ENCODE data around the gene LMO1. TPM values are rescaled to one million over a fixed set of nuclear protein-coding genes. Genes with fewer than 3 reads are reported as not detected.

Gene LMO1
- total RNA-seq, 1 experiment from 2014 or later: 1.7 TPM

- no peak for DNase-seq (ENCODE audit: low spot score)
Measured at GRCh38 chr11:8205566-8205965, 58.1 kb downstream of the LMO1 start.

- DNase-seq (ENCODE audit: low spot score): no peak
Measured at GRCh38 chr11:8204596-8204995, 59.1 kb downstream of the LMO1 start.

DNA sequence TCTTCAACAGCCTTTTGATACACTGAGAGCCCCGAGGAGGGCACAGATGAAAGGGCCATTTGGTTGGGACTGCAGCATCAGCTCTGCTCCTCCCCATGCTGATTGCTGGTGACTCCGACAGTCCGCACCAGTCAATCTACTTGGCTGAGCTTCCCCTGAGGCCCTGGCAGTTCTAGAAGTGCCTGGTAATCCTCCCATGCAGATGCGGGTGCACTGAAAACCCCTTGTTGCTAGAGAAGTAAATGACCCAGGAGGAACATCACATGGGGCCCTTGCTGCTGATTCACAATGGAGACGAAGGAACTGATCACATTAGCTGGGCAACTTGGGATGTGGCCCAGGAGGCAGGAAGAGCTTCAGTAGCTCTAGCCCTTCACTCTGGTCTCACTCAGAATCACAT is 59.7 kb downstream of the LMO1 start:
- no peak for DNase-seq (ENCODE audit: low spot score)

- DNase-seq (ENCODE audit: low spot score): no peak
Measured at GRCh38 chr11:8203414-8203715, 60.3 kb downstream of the LMO1 start.

- no peak for DNase-seq (ENCODE audit: low spot score)
Measured at GRCh38 chr11:8202516-8203413, 60.9 kb downstream of the LMO1 start.

DNA sequence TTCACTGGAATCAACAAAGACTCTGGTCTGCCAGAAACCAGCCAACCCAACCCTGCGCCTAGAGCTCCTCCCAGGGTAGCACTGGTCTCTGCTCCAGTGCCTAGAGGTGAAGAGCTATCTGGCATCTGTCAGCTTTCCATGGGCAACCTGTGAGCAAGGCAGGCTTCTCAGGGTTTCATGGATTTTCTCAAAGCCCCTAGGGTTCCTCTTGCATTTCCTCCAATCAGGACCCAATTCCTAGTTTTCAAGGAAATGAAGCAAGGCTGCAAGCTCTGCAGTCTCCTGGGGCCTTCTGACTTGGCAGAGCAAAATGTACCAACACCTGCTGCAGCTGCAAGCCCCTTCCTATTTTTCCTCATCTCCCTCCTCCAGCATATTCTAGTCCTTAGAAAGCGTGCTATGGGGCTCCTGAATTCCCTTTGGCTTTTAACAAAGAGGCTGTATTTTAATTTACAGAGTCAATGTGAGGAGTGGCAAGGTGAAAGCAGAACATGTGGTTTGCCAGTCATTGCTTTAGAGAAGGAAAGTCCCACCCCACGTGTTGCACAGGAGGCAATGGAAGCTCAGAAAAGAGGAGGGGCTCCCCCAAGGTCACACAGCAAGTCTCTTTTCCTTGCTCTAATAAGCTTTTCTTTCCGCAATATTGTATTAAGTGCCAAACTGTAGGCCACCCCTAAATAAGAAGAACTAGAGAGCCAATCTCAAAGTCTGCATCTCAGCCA is 61.9 kb downstream of the LMO1 start:
- no peak for DNase-seq (ENCODE audit: low spot score)

GRCh38 chr11:8199676-8200075 is 64.0 kb downstream of the LMO1 start:
- no peak for DNase-seq (ENCODE audit: low spot score)

DNA sequence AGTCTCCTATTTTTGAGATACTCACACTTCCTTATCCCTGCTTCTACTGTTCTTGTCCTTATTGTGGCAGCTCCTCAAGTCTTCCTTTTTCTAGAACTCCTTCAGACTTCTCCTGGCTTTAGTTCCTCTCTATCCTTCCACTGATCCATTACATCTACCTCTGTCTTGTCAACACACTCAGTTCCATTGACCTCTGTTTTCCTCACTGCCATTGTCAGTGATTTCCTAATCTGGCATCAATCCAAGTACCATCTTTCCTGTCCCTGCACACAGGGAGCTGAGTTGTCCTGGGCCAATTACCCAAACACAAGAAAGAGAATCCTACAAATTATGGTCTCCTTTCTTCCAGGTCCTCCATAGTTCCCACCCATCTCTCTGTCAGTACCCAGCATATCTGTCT is 66.9 kb downstream of the LMO1 start:
- no peak for DNase-seq (ENCODE audit: low spot score)

DNA sequence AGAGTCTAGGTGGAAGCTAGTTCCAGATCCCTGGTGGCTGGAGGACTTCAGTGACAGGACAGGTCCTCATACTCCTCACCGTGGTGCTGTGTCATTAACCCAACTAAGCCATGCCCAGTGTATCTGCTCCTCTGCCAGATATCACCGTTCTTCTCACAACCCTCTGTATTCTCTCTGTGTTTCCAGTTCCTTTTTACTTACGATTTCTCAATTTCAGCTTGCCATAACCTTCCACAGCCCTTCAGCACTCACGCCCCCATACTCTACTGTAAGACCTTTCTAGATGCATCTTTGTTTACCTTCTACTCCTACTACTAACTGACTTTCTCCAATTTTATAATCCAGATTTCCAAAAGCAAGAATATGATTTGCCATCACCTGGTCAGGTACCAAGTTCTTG is 68.7 kb downstream of the LMO1 start:
- no peak for DNase-seq (ENCODE audit: low spot score)

- no peak for DNase-seq (ENCODE audit: low spot score)
Measured at GRCh38 chr11:8192896-8193209, 70.8 kb downstream of the LMO1 start.

- peak; percentile 68 for DNase-seq (ENCODE audit: low spot score)
Measured at GRCh38 chr11:8192016-8192895, 71.4 kb downstream of the LMO1 start.

DNA sequence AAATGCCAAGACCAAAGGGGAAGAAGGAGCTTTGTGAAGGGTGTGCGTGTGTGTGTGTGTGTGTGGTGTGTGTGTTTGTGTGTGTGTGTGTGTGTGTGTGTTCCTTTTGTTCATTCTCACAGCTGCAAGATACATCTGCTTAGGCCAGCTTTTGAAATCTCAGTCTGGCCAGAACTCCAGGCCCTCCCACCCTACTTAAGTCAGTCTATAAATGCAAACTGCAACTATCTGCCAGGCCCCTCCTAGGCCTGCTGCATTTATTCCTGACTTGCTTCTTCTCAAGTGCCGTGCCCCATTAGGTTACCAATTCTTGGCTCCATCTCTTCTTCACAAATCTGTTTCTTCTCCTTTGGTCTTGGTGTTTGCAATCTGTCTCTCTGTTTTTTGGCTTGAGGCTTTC is 73.2 kb downstream of the LMO1 start:
- DNase-seq (ENCODE audit: low spot score): no peak

DNA sequence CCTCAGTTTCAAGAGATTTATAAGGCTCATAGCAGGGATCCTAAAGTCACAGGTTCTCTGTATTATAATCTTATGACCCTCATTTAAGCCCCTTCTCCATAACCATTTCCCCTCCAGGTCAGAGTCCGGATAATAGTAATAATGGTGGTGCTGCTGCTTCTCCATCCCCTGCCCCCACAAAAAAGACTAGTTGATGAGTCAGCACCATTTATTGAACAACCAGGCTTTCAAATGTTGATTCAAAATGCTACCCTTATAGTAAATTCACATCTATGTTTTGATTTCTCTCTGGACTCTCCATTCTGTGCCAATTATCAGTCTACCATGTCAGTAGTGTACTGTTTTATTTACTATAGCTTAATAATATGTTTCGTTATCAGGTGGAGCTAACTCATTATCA is 77.2 kb downstream of the LMO1 start:
- DNase-seq (ENCODE audit: low spot score): no peak

DNA sequence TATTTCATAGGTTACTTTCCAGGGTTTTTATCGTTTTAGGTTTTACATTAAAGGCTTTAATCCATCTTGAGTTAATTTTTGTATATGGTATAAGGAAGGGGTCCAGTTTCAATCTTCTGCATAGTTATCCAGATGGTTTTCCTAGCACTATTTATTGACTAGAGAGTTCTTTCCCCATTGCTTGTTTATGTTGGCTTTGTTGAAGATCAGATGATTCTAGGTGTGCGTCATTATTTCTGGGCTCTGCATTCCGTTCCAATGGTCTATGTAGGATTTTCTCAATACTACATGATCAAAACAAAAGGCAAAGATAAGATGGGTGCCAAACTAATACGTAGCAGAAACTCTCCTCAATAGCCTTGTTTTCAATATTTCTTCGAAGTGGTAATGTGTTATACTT is 80.6 kb downstream of the LMO1 start:
- DNase-seq (ENCODE audit: low spot score): no peak

DNA sequence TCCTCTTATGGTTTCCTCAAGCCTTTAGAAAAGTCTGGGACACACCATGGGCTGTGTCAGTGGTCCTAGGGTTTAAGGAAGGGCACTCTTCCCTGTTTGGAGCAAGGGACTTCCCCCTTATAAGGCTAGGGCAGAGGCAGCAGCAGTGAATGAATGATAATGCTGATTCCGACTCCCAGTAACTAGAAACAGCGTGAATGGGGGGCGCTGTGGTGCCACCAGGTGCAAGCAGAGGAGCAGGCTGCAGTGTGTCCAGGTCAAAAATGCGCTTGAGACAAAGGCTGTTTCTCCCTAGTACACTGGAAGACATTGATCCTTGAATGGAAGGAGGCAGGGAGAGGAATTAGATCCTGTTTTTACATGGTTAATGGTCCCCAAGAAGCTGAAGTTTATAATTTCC is 83.2 kb downstream of the LMO1 start:
- no peak for DNase-seq (ENCODE audit: low spot score)

DNA sequence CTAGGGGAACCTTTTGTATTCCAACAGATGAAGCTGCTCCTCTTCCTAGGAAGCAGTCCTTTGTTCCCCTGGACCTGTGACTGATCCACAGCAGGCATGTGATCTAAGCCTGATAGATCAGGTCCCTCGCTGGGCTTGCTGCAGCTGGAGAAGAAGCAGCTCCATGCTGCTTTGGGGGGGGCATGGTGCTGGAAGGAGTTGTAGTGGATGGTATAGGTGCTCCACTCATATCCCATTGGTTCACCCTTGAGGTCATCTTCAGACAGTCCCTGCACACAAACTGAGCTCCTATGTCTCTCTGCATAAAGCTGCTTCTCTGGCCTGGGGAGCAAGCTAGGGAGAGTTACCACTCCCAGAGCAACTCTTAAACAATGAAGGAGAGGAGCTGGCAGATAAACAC is 85.4 kb downstream of the LMO1 start:
- DNase-seq (ENCODE audit: low spot score): no peak

GRCh38 chr11:8177136-8177535 is 86.5 kb downstream of the LMO1 start:
- DNase-seq (ENCODE audit: low spot score): no peak

Other genes starting within 250 kb of the LMO1 start
- 5.6 and 6.0 TPM in 2 replicates for gene TUB, start 182.7 kb downstream of the LMO1 start, total RNA-seq (2014; rRNA removed; shearing (Covaris generic))
- gene RIC3, start 94.9 kb downstream of the LMO1 start, total RNA-seq (2014; rRNA removed; shearing (Covaris generic)): 1.1 TPM in 1 of 2 replicates, not detected in the other